HG03097 (cell line): ENCODE results near the gene FAM98C.
"Not testable (repeated sequence)": the region's sequence is repeated elsewhere in the genome, so short reads cannot be mapped to it uniquely, and the experiment has no call there.

Experiments
- ATAC-seq: cut with Tn5 transposase; IDR thresholded peaks from one replicate; pipeline ENCODE4 v1.9.1; 2021; ENCODE audit not compliant: unreplicated experiment, low FRiP score

Gene FAM98C

DNA sequence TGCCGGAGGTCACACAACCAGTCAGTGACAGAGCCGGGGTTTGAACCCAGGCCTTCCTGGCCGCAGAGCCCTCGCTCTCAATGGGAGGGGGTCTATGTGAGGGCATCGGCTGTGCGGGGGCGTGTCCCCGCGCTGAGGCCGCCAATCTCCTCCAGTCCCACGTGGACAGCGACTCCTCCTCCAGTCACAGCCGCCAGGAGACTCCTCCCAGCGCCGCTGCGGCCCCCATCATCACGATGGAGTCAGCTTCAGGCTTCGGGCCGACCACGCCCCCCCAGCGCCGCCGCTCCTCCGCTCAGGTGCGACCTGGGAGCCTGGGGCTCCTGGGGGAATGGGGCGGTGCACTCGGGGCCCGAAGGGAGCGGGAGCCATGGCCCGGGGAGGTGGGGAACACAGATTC, 8.4 kb upstream of the FAM98C start:
- ATAC-seq, result no peak

DNA sequence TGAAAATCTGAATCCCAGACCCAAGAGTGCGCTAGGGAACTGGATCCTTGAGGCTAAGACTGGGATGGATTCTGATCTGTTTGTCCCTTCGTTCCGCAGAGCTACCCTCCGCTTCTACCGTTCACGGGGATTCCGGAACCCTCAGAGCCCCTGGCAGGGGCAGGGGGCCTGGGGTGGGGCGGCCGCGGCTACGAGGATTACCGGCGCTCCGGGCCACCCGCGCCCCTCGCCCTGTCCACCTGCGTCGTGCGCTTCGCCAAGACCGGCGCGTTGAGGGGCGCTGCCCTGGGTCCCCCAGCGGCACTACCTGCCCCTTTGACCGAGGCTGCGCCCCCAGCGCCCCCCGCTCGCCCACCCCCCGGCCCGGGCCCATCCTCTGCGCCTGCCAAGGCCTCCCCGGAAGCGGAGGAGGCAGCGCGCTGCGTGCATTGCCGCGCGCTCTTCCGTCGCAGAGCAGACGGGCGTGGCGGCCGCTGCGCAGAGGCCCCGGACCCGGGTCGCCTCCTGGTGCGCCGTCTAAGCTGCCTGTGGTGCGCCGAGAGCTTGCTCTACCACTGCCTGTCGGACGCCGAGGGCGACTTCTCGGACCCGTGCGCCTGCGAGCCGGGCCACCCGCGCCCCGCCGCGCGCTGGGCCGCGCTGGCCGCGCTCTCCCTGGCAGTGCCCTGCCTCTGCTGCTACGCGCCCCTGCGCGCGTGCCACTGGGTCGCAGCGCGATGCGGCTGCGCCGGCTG, 7.3 kb upstream of the FAM98C start:
- no peak for ATAC-seq

DNA sequence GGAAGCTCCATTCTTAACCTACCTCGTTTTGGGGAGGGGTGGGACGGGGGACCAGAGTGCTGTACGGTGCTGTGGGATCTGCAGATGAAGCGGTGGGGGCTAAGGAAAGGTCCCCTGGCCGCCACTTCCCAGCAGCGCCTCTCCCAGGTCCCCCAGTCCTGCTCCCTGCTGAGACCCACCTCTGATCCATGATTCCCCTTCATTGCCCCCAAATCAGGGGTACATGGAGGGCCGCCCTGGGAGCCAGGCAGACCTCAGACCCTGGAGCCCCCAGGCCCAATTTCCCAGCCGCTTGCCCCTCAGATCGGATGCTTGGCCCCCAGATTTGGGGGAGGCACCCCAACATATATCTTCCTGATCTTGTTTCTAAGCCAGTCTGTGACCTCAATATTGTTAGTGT, 3.8 kb upstream of the FAM98C start:
- ATAC-seq, result no peak

DNA sequence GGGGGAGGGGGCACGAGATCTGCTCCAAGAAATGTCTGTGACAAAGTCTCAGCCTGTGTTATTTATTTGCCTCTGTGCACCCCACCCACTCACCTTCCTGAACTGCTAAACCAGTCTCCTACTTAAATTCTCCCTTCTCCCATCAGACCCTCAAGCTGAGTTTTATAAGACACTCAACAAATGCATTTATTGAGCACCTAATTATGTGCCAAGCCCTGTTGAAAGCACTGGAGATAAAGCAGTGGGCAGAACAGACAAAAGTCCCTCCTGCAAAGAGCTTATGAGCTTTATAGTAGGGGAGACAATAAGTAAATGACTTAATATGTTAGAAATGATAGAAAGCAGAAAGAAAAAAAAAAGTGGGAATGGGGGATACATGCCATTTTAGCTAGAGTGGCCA, 3.4 kb upstream of the FAM98C start:
- ATAC-seq, result no peak

DNA sequence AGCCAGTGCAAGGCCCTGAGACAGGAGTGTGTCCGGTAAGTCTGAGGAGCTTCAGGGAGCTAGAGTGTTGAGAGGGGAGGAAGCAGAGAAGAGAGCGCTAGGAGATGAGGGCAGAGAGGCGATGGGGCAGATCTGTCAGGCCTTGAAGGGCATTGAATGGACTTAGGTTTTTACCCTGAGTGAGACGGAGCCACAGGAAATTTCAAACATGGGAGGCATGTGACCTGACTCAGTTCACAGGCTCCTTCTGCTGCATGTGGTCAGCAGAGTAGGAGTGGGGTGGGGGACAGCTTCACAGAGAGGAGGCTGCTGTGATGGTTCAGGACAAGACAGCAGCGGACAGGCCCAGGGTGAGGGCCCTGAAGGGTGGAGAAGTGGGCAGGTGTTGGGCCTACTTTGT, 2.5 kb upstream of the FAM98C start:
- no peak for ATAC-seq

DNA sequence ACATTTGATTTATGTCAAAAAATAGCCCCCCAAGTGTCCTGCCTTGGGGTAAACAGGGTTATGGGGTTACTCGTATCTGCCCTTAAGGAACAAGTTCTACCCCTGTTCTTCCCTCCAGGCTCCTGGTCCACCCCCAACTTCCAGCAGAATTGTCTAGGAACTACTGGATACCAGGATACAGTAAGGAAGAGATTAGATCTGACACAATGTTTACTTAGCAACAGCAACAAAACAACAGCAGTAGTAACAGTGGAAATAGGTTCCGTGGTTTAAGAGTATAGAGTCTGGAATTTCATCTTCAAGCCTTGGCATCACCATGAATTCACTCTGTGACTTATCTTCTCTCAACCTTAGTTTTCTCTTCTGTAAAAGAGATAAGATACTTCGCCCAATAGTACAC, 1.7 kb upstream of the FAM98C start:
- no peak for ATAC-seq

DNA sequence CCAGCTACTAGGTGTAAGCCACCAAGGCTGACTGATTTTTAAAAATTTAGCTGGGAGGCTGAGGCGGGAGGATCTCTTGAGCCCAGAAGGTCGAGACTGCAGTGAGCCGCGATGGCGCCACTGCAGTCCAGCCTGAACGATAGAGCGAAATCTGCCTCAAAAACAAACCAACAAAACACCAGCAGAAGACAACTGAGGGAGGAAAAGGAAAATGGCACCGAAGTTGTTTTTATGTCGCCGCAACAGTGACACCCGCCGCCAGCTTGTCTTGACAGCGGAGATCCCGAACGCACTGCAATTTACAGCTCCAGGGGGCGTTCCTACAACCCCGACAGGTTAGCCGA, 298 bp upstream of the FAM98C start:
- no peak for ATAC-seq

DNA sequence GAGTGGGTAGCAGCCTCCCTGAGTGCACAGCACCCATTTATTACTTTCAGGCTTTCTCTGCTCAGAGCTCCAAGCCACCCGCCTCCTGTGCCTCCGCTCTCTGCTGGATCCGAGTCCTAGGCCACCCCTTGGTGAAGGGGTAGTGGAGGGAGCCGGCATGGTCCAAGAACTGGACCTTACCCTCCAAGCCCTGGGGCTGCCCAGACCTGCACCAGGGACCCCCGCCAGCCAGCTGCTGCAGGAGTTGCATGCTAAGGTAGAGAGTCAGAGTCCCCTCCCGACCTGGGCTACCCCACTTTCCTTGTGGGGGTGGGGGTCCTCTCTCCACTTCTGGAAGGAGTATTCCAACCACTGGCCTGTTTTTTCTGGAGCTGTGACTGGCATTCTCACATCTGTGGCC, 2.0 kb downstream of the FAM98C start:
- ATAC-seq, result no peak

DNA sequence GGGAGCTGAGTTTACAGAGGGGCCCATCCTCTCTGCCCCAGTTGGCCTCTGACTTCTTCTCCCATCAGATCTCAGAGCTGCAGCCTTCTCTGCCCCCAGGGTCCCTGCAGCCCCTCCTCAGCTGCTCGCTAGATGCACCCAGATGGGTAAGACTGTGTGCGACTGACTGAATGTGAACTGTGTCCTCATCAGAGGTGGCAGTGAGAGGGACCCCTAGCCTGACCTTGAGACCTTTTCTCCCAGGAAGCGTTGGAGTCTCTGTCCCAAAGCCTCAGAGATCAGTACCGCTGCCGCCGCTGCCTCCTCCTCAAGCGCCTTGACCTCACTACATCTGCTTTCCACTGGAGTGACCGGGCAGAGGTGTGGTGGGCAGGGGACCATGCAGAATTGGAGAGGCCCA, 2.4 kb downstream of the FAM98C start:
- no peak for ATAC-seq

DNA sequence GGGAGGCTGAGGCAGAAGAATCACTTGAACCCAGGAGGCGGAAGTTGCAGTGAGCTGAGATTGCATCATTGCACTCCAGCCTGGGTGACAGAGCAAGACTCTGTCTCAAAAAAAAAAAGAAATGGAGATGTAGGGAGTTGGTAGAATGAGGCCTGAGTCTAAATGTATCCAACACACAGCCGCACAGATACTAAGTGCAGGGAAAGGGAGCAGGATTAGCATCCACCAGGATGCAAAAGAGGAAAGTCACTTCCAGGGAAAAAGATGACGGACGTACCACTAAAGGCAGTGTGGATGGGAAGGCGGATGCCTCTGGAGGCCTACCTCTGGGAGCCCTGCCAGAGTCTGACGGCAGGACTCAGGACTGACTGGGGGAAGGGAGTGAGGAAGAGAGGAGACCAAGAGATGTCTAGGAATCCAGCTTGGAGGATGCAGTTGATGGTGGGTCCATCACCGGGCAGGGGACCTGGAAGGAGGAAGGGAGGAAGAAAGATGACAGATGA, 6.8 kb downstream of the FAM98C start:
- no peak for ATAC-seq

DNA sequence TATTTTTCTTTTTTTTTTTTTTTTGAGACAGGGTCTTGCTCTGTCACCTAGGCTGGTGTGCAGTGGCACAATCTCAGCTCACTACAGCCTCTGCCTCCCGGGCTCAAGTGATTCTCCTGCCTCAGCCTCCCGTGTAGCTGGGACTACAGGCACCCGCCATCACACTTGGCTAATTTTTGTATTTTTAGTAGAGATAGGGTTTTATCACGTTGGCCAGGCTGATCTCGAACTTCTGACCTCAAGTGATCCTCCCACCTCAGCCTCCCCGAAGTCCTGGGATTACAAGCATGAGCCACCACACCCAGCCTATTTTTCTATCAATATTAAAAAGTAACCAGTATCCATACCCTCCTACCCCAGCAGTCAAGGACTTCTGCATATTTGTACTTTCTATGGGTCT, 7.5 kb downstream of the FAM98C start:
- ATAC-seq, result not testable (repeated sequence)

DNA sequence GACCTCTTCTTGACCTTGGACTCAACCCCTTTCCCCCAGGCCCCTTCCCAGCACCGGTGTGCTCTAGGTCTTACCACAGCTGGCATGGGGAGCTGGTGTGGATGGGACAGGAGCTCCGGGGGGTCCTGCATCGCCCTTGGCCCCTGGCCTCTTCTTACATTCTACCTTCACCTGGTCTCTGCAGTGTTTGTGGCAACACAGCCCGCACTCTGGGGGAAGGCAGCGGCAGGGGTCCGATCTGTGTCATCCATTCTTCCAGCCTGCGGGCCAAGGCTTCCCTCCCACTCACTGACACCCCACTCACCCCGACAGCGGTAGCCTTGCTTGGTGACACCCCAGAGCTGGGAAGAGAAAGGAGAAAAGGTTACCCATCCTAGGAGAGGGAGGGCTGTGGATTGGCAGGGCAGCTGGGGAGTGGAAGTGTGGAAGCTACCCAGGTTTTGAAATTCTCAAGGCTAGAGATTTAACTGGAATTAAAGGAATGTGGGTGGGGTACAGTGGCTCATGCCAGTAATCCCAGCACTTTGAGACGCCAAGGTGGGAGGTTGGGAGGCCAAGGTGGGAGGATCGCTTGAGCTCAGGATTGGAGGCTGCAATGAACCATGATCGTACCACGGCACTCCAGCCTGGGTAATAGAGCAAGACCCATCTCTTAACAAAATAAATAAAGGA, 8.3 kb downstream of the FAM98C start:
- no peak for ATAC-seq

DNA sequence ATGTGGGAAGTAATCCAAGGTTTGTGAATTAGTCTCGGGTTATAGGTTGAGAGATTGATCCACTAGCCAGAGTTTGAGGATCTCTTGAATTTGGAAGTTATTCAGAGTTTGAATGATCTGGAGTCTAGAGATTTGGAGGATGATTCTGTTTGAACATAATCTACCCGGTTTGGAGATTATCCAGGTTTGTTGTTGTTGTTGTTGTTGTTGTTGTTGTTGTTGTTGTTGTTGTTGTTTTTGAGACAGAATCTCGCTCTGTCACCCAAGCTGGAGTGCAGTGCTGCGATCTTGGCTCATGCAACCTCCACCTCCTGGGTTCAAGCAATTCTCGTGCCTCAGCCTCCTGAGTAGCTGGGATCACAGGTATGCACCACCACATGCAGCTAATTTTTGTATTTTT, 9.0 kb downstream of the FAM98C start:
- ATAC-seq, result not testable (repeated sequence)

DNA sequence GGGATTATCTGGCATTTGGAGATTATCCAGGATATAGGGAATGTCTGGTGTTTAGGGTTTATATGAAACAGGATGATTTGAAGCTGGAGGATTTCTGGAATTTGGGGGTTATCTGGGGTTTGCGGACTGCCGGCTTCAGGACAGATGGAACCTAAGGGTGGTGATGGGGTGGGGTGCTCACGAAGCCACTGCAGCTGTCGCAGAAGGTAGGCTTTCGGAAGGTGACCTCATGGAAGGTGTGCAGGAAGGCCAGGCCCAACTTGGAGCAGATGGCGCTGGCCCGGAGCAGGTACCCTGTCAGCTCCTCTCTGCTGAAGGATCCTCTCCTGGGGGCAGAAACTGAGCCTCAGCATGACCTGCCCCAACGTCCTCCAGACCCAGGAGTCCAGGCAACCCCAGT, 9.6 kb downstream of the FAM98C start:
- no peak for ATAC-seq

DNA sequence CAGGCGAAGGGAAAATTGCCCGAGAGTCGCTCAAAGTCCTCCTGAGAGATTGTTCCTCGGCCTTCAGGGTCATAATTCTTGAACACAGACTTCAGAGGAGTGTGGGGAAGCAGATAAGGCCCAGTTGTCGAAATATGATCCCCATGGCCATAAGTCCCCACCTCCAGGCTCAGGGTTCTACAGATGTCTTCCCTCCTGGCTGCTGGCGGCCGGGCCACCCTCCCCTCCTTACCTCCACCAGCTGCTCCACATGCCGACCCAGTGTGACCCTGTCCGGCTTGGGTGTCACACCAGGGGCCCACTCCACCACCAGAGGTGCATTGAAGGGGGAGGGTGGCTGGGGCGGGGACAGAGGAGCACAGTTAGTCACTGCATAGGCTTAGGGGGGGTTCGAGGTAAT, 10.1 kb downstream of the FAM98C start:
- no peak for ATAC-seq

DNA sequence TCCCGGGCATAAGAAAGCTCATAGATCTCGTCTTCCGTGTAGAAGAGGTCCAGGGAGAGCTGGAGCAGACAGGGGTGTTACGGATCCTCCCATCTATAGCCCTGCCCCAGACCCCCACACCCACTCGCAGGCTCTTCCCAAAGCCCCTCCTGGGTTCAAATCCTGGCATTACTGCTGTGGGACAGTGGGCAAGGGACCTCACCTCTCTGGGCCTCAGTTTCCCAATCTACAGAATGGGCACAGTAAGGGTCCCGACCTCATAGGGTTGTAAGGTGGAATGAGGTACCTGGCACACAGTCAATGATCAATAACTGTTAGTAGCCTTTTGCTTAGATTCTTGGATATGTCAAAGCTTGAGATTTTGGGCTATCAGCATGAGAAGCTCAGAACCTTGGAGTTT, 10.5 kb downstream of the FAM98C start:
- no peak for ATAC-seq

DNA sequence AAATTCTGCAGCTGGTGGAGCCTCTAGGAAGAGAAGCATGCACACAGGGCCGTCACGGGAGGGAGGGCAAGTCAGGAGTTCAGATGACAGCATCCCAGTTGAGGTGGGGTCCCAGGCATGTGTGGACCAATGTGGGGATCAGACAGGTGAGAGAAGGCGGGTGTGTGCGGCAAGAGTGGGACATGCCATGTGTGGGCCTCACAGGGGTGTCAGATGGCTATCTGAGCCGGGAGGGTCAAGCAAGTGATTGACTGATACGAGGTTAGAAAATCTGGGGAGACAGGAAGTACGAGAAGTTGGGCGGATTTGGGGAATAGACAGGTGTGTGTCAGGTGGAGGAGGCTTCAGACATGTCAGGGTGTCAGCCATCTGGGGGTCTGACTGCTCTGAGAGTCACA, 14.3 kb downstream of the FAM98C start:
- no peak for ATAC-seq

DNA sequence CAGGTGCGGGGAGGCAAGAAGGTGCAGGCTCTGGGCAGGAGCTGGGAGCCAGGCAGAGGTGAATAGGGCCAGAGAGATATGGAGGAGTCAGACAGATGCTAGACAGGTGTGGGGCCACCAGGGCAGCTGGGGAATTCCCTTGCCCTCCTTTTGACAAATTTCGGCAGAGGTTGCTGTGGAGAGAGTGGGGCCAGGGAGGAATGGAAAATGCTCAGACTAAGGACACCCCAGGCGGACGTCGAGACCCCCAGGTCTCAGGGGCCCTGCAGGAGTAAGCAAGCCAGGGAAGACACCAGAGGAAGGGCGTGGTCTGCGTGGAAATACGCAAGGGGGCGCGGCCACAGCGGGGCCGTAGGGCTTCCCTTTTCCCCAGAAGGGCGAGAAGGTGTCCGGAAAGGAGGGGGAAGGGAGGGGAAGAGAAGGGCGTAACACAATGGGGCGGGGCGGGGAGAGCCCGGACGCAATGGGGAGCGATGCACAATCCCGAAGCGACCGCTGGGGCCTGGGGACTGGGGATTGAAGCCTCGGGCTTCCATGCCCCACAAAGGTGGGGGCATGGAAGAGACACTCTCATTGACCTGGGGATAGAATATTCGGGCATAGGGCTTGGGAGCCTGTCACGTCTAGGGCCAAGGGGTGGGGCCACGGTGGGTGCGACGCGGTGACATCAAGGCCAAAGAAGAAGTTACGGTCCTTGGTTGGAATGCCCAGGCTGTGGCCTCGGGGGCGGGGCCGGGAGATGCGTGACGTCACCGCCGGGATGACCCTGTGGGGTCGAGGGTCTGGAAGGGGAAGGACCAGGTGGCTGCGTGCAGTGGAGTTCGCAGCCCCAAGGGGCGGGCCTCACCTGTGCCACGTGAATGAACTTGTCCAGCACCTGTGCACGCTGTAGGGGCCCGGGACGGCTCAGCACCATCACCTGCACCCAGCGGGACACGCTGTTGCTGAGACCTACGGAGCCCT, 14.9 kb downstream of the FAM98C start:
- ATAC-seq, result no peak

DNA sequence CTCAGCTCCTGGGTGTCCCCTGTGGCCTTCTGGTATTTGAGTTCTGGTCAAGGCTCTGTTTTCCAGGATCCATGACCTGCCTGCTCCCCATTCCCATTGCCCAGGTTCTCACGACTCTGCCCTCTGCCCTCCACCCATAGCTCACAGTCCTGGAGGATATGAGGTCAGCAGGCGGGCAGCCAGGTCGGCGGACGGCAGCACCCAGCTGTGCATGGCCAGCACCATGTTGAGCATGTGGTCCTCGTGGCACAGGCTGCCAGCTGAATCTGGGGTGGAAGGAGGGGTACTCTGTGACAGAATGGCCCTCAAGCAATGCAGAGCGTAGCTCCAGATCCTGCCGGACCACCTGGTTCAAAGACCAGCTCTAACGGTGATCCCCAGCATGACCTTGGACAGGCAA, 18.0 kb downstream of the FAM98C start:
- no peak for ATAC-seq

DNA sequence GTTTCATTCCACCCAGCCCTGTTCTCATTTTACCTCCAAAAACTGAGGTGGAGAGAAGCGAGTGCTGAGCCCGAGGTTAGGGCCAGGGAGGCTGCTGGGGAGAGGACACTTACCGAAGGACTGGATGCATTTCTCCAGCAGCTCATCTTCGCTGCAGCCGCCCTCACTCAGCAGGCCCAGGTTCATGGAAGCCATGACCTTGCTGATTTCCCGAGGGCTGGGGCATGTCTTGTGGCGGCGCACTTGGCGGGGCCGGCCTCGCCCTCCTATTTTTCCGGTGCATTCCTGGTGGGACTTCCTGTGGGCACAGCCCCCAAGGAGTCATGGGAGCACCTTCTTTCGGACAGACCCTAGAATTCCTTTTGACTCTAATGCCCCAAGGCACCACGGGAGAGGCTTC, 19.0 kb downstream of the FAM98C start:
- ATAC-seq, result no peak

DNA sequence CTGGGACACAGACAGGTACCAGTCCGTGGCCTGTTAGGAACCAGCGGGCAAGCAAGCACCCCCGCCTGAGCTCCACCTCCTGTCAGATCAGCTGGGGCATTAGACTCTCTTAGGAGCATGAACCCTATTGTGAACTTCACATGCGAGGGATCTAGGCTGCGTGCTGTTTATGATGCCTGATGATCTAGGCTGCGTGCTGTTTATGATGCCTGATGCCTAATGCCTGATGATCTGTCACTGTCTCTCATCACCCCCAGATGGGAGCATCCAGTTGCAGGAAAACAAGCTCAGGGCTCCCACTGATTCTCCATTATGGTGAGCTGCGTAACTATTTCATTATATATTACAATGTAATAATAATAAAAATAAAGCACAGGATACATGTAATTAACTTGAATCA, 19.5 kb downstream of the FAM98C start:
- ATAC-seq, result no peak
